Measurements from ENCODE around the gene ABCA2. TPM values are rescaled to one million over a fixed set of nuclear protein-coding genes. Genes with fewer than 3 reads are reported as not detected.

ABCA2 gene
- total RNA-seq, 4 donors from 2014 or later: 14.1 to 20.0 (median 16.7) TPM

DNA sequence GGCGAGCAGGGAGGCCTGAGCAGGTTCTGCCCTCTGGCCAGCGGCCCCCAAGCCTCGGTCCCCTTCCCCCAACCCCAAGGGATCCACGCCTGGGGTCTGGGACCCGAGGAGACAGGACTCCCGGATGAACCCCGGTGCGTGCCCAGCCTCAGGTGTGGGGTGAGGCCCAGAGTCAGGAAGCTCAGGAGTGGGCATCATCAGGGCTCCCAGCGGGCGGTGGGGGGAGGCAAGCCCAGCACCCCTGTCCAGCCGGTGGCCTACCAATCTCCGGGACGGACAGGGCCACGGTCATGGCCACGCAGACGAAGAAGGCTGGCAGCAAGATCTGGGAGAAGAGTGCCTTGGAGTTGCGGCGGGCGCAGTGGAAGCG, 14.5 kb downstream of the ABCA2 start:
- DNase-seq (no peak), ATAC-seq (no peak)
- Histone ChIP-seq H3K27me3 (no peaks in the 10 kb centered on the region), H3K4me1 (no peaks in the 10 kb centered on the region), H3K36me3 (peaks cover 0 to 62% of the 10 kb centered on the region in 2 donors), H3K4me3 (no peak overlapping the region), H3K27ac (no peak overlapping the region), H3K9me3 (no peaks in the 10 kb centered on the region)
- intact Hi-C loops (cut with DNase I; ENCODE audit: low total_unique reads) (no loop called here), in situ Hi-C loops (cut with MboI; ENCODE audit: low sequenced_read_pairs in 4 of 4) (no loop called here)
- TF ChIP-seq POLR2A (IDR thresholded peaks at IDR 0.05): no peak
- TF ChIP-seq, protein P1, sequence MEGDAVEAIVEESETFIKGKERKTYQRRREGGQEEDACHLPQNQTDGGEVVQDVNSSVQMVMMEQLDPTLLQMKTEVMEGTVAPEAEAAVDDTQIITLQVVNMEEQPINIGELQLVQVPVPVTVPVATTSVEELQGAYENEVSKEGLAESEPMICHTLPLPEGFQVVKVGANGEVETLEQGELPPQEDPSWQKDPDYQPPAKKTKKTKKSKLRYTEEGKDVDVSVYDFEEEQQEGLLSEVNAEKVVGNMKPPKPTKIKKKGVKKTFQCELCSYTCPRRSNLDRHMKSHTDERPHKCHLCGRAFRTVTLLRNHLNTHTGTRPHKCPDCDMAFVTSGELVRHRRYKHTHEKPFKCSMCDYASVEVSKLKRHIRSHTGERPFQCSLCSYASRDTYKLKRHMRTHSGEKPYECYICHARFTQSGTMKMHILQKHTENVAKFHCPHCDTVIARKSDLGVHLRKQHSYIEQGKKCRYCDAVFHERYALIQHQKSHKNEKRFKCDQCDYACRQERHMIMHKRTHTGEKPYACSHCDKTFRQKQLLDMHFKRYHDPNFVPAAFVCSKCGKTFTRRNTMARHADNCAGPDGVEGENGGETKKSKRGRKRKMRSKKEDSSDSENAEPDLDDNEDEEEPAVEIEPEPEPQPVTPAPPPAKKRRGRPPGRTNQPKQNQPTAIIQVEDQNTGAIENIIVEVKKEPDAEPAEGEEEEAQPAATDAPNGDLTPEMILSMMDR (IDR thresholded peaks at IDR 0.05 in 4 of 5, conservative IDR thresholded peaks at IDR 0.05 in 1 of 5): no peak

DNA sequence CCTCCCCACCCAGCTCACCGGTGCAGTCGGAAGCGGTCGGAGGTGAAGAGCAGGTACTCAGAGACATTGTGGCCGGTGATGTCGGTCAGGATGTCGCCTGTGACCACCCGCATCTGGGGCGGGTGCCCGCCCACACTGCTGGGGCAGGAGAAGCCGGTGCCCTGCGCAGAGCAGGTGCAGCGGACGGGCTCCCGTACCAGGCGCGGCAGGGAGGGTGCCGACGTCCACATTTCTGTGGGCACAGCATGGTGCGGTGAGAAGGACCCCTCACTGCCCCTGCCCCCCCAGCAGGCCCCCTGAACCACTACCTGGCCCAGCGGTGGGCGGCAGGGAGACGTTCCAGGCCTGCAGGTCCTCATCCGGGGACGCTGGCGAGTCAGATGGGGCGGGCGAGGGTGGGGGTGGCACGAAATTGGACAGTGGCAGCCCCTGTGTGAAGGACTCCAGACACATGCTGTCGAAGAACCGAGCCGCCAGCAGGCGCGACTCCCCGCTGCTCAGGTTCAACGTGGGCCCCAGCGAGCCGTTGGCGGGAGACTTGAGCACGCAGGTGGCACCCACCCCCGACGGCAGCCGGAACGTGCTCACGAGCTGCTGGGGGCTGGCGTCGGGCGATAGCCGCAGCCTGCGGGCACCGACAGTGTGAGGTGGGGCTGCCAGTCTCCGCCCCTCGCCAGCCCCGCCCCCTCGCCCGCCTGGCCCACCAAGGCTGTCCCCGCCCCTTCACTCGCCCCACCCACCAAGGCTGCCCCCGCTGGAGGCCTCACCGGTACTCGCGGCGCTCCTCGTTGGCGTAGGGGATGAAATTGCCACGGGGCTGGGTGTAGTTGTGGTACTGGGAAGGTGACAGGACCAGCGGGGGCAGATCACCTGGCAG, 15.1 kb downstream of the ABCA2 start:
- in situ Hi-C loops (cut with MboI; ENCODE audit: low sequenced_read_pairs in 4 of 4): no loop called here
- Histone ChIP-seq H3K27me3 (no peaks in the 10 kb centered on the region), H3K4me1 (no peaks in the 10 kb centered on the region), H3K4me3 (no peak overlapping the region), H3K9me3 (no peaks in the 10 kb centered on the region), H3K36me3 (peaks cover 0 to 62% of the 10 kb centered on the region in 2 donors), H3K27ac (no peak overlapping the region)
- intact Hi-C loops (cut with DNase I; ENCODE audit: low total_unique reads): no loop called here
- TF ChIP-seq, protein P1 (IDR thresholded peaks at IDR 0.05 in 4 of 5, conservative IDR thresholded peaks at IDR 0.05 in 1 of 5): no peak
- no peak for TF ChIP-seq POLR2A (IDR thresholded peaks at IDR 0.05)
- DNase-seq (no peak), ATAC-seq (no peak)

DNA sequence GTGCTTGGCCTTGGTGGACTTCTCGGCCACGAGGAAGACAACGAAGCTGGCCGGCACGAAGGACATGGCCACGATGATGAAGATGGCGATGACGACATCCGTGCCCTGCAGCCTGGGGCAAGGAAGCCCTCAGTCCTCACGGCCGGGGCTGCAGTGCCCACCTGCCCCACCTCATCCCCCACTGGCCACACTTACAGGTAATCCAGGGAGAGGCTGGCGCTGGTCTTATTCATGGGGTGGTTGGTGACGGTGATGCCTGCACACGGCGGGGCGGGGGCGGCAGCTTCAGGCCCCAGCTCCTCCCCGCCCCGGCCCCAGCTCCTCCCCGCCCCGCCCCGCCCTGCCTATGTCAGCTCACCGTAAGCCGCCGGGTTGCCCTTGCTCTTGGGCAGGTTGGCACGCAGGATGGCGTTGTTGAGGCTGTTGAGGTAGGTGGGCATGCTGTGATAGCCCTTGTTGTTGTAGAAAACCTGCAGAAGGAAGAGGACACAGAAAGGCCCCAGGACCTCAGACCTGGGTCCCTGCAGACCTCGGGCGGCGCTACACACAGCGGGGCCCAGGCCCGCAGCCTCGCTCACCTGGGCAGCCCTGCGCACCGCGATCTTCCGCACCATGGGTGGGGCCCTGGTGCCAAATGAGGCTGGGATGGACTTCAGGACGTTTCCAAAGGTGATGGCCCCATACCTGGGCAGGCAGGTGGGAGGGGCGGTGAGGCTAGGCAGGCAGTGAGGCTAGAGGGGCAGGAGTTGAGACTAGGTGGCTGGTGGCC, 15.9 kb downstream of the ABCA2 start:
- in situ Hi-C loops (cut with MboI; ENCODE audit: low sequenced_read_pairs in 4 of 4) (no loop called here), intact Hi-C loops (cut with DNase I; ENCODE audit: low total_unique reads) (no loop called here)
- DNase-seq: no peak
- TF ChIP-seq, protein P1 (IDR thresholded peaks at IDR 0.05 in 4 of 5, conservative IDR thresholded peaks at IDR 0.05 in 1 of 5): no peak
- no peak for TF ChIP-seq POLR2A (IDR thresholded peaks at IDR 0.05)
- Histone ChIP-seq H3K4me3 (no peak overlapping the region), H3K27ac (no peak overlapping the region), H3K9me3 (no peaks in the 10 kb centered on the region), H3K27me3 (no peaks in the 10 kb centered on the region), H3K4me1 (no peaks in the 10 kb centered on the region), H3K36me3 (peaks cover 0 to 57% of the 10 kb centered on the region in 2 donors)
- no peak for ATAC-seq

DNA sequence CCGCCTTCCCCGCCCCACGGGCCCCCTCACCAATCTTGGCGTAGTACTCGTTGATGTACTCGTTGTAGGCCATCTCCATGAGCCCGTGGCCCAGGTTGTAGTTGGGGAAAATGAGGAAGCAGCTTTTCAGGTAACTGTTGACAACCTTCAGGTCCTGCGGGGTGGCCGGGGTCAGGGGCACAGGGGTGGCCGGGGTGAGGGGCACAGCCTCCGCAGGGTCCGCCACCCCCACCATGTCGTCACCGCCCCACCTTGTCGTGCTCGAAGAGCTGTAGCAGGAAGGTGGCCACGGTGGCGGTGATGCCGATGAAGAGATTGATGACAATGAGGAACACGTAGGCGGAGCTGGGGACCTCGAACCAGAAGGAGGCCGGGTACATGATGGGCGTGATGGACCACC, 16.9 kb downstream of the ABCA2 start:
- H3K27ac ChIP-seq: no peak overlapping the region
- in situ Hi-C loops (cut with MboI; ENCODE audit: low sequenced_read_pairs in 4 of 4): no loop called here
- H3K36me3 ChIP-seq: peaks cover 0 to 49% of the 10 kb centered on the region in 2 donors
- intact Hi-C loops (cut with DNase I; ENCODE audit: low total_unique reads): no loop called here
- ATAC-seq (no peak), DNase-seq (no peak)
- H3K27me3 ChIP-seq: no peaks in the 10 kb centered on the region
- no peak for TF ChIP-seq POLR2A (IDR thresholded peaks at IDR 0.05)
- TF ChIP-seq, protein P1 (IDR thresholded peaks at IDR 0.05 in 4 of 5, conservative IDR thresholded peaks at IDR 0.05 in 1 of 5): no peak
- no peaks in the 10 kb centered on the region for H3K4me1 ChIP-seq
- no peak overlapping the region for H3K4me3 ChIP-seq
- no peaks in the 10 kb centered on the region for H3K9me3 ChIP-seq
